COLO829 (cell line): ENCODE results near the gene ESD.

ENCODE experiments used
- DNase-seq: peaks from one replicate; pipeline ENCODE4 v3.0.0; 2012; ENCODE audit warnings: low spot score

Gene ESD

DNA sequence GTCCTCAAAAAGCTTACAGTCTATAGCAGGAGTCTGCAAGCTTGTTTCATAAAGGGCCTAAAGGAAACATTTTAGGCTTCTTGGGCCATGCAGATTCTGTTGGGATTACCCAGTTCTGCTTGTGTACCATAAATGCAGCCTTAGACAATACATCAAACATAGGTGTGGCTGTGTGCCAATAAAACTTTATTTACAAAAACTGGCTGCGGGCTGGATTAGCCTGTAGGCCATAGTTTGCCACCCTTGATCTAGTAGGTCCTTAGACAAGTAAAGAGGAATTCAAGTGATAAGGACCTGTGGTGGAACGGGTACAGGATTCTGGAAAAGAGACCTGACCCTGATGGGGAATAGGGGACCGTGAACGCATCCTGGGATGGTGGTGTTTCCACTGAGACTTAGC lies 51.9 kb downstream of the ESD start:
- no peak for DNase-seq

DNA sequence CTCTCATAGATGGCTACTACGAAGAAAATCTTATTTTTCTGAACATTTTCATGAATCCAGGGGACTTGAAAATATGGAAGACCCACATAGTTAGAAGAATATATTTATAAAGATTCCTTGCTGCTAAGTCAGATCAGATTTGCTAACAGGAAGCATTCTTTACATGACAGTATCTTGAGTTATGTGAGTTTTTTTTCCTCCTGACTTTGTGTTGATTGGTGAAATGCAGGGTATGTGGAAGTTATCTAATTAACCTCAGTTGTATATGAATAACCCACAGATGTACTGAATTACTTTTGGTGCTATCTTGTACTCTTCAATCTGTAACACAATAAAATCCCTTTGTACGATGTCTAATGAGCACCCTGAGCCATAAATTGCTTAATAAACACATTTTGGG lies 53.8 kb downstream of the ESD start:
- DNase-seq = no peak

DNA sequence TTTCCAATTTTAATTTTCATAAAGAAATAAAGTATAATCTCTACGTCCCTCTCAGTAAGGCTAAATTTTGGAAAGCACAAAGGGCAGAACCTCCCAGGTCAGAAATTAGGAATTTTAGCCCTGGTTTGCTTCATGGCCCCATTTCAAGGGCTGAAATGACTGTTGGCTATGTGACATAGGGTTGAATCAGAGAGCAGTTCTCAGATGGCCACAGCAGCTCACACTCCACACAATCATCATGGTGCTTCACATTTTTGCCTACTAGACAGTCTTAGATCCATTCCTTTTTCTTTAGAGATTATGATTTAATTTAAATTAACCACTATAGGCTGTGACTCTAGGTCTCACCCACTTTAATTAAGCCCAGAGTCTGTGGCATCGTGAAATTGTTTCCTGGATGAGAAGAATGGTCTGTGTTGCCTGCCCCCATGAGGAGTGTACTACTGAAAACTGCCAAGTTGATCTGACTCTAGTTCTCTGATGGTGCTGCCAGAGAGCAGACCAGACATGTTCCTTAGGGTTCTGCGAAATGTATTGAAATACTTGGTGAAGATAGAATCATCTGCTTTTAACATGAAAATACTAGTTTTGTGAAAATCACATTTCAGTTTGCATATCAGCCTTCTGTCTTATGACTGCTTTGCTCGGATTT lies 57.4 kb downstream of the ESD start:
- DNase-seq = no peak

DNA sequence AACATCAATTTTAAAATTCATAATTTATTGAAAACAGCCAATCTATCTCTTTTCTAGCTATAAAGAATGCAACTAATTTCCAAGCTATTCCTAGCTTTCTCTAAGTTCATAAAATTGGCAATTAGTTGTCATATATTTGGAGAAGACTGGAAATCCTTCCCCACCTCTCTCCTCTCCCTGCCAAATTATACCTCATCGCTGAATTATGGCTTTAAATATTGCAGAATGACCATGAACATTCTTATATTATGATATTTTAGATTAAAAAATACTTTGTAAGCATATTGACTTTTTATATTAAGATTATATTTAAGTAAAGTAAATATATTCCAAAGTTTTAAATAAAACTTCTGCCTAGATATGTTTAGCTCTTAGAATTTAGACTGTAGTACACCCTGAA lies 58.2 kb downstream of the ESD start:
- DNase-seq = no peak

DNA sequence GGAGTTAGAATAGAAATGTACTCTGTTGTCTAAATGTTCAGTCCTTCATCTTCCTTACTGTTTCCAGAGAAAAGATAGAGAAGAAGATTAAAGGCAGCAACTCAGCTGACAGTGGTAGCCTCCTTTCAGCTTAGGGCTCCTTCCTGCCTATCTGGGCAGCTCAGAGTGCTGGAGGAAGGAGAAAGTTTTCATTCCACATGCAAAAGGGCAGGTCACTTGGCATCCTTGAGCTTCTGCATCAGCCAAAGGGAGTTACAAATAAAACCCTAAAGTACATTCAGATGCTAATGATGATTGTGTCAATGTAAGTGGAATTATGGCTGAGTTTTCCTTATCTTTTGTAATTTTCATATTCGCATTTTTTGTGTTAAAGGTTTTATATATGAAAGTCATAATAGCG lies 58.9 kb downstream of the ESD start:
- no peak for DNase-seq

DNA sequence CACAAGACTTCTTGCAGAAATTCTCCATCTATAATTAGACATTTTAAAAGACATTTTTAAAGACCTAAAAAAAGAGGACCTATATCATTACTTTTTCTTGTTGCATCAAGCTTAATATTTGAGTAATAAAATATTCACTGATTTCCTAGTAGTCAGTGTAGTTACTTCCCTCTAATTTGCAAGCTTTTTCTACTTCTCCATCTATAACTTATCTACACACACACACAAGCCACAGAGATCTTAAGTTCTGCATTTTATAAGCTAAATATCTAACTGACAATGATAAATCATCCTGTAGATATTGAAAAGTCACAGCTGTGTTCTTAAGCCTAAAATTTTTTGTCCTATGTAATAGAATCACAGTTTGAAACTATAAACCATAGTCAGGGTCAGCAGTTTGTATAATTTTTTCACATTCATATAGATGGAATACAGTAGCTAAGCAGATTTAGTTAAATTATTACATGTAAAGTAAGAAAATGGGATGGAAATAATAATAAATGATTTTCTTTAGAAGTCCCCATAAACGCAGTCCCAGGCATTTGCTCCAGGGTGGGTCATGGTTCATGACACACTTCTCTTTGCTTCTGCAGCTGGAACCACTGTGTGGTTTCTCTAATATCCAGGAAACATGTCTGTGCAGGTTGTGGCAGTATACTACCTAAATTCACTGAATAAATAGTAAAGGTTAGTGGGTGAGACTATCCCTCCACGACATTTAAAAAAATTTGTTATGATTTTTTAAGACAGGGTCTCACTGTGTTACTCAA lies 60.2 kb downstream of the ESD start:
- no peak for DNase-seq

DNA sequence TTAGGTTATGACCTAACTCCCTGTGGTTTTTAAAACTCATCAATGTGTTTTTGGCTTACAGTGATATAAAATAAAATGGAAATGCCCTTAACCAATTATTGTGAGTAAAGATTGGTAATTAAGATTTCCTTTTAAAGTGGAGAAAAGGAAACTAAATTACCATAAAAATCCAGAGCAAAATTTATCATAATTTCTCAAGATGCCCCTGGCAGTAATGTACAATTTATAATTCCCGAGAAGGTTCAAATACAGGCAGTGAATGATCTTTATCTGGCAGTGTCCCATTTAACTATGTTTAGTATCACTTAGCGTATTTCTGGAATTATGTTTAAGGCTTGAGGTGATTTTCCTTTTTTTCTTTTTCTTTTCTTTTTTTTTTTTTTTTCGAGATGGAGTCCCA lies 61.5 kb downstream of the ESD start:
- no peak for DNase-seq

DNA sequence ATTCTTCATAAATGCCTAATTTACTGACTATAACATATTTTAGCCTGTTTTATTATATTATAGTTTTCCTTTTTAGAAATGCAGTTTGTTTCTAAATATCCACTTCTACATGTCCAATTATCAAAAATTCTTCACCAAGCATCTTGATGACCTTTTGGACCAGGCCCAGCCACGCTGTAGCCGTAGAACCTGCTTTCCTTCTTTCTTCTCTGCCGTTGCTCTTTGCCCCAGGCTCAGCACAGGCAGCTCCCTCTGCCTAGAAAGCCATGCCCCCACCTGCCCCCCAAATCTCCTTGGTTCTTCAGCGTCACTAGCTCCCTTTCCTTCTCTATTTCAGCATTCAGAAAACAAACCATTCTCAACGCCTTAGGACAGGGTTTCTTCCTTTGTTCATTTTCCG lies 65.4 kb downstream of the ESD start:
- no peak for DNase-seq

DNA sequence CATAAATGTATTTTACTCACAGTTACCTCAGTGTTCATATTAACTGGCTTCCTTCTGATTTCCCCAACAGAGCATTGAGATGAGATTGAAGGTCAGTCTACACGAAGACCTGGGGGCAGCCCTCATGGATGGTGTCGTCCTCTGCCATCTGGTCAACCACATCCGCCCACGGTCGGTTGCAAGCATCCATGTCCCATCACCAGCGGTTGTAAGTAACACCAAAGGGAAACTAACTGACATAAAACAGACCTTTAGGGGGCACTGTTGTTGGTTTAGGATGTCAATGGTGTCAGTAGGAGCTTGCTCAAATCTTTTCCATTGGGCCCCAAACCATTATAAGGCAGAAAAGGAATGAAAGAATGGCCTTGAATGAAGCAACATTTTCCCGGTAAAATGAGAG lies 68.2 kb downstream of the ESD start:
- peak; percentile 30 for DNase-seq

DNA sequence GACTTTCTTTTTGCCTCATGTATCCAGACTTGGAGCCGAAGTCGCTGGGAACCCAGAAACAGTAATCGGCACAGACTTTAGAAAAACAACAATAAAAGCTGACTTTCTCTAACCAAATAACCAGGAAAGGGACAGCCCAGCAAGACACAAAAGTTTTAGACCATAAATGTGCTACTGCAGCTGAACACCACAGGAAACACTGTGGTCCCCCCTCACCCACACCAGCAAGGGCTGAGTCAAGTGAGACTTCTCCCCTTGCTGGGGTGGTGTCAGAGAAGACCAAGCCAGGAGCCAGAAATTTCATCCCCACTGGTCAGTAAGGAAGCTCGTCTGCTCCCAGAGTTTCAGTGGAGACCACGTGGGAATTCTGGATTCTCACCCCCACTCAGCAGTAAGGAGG lies 70.6 kb downstream of the ESD start:
- no peak for DNase-seq
